ENCODE results near the gene METAP1.
"Not testable (repeated sequence)": the region's sequence is repeated elsewhere in the genome, so short reads cannot be mapped to it uniquely, and the experiment has no call there.

The METAP1 gene

GRCh38 chr4:99099311-99099710, 103.8 kb downstream of the METAP1 start:
- DNase-seq (ENCODE audit: low spot score) = no peak

DNA sequence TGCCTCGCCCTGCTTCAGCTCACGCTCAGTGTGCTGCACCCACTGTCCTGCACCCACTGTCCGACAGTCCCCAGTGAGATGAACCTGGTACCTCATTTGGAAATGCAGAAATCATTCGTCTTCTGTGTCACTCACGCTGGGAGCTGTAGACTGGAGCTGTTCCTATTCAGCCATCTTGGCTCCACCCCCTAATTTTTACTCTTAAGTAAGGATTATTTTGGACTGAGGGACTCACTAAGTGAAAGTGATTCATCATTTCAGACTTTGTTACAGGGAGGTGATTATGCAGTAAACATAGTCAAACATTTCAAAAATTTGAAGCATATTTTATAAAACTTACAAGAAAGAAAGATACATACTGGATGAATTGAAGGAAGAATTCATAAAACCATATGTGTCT, 104.3 kb downstream of the METAP1 start:
- DNase-seq (ENCODE audit: low spot score) = not testable (repeated sequence)

GRCh38 chr4:99100876-99101275, 105.4 kb downstream of the METAP1 start:
- DNase-seq (ENCODE audit: low spot score) = no peak

GRCh38 chr4:99102634-99103033, 107.1 kb downstream of the METAP1 start:
- DNase-seq (ENCODE audit: low spot score) = no peak

GRCh38 chr4:99103166-99103565, 107.6 kb downstream of the METAP1 start:
- DNase-seq (ENCODE audit: low spot score) = no peak

GRCh38 chr4:99104153-99104552, 108.6 kb downstream of the METAP1 start:
- no peak for DNase-seq (ENCODE audit: low spot score)

GRCh38 chr4:99109286-99109685, 113.8 kb downstream of the METAP1 start:
- DNase-seq (ENCODE audit: low spot score) = not testable (repeated sequence)

Measured in LoVo (cell line).